SH-SY5Y (cell line): ENCODE data around the gene SLC2A8.

Experiments
- GATA2 ChIP-seq: IDR thresholded peaks from 2 replicates; pipeline ENCODE4 v1.6.1; 2011; ENCODE audit warnings: mild to moderate bottlenecking, low read depth, low read length
- GATA3 ChIP-seq: IDR thresholded peaks from 2 replicates; pipeline ENCODE4 v1.6.1; 2011; ENCODE audit warnings: low read depth, mild to moderate bottlenecking, low read length, moderate library complexity

The SLC2A8 gene

DNA sequence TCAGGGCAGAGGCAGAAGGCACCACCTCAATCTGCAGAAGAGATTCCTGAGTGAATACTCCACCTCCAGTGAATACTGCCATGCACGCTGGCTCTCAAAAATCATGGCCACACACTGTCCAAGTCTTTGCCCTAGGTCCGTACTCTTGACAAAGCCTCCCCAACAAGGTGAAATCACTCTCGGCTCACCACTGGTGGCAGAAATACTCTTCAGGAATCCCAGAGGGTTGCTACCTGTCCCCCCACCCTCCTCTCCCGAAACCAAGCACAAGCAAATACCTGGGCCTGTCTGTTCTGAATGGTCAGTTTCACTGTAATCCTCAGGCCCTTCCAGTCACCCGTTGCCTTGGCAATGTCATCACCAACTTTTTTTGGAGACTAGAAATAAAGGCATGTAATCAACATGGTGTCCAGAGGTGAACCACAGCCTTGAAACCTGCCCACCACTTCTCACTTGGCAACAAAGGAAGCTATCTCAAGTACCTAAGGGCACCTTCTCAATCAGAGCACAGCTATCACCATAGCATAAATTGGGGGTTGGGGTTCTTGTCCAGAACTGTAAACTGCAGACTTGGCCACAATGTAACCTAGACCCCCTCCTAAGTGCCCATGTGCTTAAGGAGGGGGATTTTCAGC is 52.5 kb downstream of the SLC2A8 start:
- no peak for TF ChIP-seq GATA3
- TF ChIP-seq GATA2: no peak

DNA sequence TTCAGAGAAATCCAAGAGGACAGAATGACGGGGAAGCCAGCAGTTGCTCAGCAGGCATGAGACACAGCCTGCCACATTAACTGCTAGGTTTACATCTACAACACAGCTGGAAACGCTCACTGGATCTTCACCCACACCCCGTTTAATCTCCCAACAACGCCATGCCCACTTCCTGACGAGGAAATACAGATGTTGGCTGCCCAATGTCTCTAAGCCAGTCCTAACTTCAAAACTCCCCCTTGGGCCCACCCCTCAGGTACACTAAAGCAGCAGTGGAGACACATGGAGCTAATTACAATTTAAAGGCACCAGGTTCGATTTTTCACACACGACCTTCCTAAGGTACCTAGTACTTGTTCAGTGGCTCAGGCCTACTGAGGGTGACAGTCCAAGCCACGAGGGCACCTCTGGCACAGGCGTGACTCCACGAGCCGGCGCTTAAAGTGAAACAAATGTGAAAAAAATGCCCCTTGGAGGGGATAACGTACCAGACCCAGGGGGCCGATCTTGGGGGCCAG is 53.3 kb downstream of the SLC2A8 start:
- TF ChIP-seq GATA2 (no peak), GATA3 (no peak)

DNA sequence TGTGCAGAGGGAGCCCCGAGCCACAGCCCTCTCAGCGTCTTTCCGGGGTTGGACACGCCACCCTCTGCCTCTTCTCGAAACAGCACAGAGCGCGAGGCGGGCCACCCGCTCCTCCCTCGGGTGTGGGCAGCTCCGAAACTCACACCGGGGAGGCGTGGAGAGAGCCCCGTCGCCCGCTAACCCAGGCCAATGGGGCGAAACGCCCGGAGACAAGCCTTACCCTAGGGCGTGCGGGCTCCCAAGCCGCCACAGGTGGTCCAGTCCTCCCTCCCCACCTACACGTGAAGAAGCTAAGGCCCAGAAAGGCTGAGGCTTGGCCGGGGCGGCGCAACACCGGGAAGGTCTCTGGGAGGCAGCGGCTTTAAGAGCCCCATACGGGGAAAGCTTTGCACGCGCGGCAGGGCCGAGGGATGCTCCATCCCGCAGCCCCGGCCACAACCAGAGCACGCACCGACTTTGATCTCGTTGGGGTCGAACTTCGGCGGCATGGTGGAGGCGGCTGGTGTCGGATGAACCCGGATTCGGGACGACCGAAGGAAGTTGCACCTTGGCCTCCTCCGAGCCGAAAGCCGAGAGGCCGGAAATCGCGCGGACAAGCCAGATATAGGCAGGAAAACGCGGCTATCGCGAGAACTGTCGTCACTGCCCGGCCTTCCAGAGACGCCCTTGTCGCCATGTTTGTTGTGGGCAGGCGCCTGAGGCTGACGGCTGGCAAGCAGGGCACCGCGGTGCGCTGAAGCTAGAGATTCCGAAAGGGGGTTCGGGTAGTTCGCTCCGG is 54.0 kb downstream of the SLC2A8 start, which contains the start of the genes LRSAM1 and RPL12:
Gene LRSAM1 (plus strand): TSS at position 681 of the 778 bp plus-strand sequence. CDS start 3,018 bp downstream, outside the sequence.
Gene RPL12 (minus strand): TSS at position 577 of the 778 bp plus-strand sequence. CDS start 89 bp downstream, at position 488.
- TF ChIP-seq GATA2 (no peak), GATA3 (no peak)

DNA sequence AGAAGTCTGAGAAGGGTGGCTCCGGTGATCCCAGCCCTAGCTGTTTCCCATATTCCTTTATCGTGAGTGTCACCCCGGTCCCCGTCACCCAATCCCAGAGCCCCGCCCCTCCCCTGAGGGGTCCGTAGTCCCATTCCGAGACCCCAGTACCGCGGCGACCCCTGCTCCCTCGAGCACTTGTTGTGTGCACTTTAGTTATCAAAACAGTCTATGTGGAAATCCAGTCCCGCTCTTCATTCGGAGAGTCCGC is 54.6 kb downstream of the SLC2A8 start:
- TF ChIP-seq GATA2 (no peak), GATA3 (no peak)

DNA sequence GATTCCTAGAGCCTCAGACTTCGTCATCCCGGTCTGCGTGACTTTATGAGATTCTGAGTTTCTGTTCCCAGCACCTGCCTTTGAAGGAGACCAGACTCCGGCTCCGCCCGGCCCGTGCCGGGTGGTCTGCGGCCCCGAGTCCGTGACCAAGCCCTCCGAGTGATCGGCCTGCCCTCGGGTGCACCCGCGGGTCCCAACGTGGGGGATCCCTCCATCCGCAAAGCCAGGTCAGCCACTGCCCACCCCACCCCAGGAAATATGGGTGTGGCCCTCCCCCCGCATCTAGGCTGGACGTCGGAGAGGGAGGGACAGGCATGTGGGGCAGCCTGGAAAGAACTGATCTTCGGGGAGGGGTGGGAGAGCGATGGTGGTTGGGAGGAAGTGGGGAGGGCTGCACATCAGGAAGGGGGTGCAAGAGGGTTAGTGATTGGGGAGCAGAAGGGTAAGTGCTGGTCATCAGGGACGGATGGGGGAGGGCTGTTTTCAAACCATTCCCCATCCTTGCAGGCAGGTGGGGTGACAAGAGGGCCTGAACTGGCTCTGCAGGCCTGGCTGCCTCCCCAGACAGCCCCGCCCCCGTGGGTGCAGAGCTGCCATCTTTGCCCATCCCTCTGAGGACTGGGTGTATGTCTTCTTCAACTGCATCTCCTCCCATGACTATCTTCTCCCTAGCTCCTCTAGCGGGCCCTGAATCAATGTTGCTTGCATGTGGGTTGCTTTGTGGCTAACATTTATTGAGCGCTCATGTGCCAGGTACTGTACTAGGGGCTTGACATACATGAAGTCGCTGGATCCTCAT is 55.1 kb downstream of the SLC2A8 start:
- TF ChIP-seq GATA2 (no peak), GATA3 (no peak)

DNA sequence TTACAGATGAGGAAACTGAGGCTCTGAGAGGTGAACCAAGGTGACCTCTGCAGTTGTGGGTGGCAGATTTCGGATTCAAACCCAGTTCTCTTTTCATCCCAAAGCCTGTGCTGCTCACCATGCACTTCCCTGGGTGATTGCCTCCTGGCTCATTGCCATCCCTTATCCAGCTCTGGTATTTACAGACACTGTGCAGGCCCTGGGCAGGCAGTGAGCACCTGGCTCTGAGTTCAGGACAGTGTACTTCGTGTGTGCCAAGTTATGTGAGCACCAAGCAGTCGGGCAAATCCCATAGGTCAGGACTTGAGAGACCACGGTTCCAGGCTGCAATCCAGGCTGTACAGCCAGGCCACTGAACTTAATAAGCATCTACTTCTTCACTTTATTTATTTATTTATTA is 55.7 kb downstream of the SLC2A8 start:
- TF ChIP-seq GATA3 (no peak), GATA2 (no peak)

DNA sequence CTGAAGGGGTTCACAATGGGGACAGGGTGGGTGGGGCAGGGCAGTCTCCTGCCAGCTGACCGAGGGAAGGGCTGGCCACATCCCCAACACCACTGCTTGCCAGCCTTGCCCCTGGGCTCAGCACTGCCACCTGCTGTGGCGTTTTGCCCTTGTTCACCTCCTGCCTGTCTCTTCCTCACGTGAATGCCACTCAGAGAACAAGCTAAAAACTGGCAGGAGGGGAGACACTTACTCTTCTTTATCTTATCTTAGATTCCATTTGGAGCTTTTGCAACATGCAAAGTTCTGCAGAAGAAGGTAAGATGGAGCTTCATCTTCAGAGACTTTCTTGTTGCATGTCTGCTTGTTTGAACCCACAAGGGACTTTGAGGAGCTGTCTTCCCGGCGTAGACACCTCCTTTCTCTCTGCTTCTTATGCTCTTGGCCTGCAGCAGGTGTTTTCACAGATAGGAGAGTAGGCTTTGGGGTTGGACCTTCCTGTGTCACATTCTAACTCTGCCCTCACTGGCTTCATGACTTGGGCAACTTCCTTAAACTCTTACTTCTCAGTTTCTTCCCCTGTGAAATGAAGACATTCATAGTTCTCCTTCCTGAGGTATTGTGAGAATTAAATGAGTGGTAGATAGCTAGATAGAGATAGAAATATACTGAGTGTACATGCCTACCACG is 58.5 kb downstream of the SLC2A8 start:
- TF ChIP-seq GATA3: no peak

DNA sequence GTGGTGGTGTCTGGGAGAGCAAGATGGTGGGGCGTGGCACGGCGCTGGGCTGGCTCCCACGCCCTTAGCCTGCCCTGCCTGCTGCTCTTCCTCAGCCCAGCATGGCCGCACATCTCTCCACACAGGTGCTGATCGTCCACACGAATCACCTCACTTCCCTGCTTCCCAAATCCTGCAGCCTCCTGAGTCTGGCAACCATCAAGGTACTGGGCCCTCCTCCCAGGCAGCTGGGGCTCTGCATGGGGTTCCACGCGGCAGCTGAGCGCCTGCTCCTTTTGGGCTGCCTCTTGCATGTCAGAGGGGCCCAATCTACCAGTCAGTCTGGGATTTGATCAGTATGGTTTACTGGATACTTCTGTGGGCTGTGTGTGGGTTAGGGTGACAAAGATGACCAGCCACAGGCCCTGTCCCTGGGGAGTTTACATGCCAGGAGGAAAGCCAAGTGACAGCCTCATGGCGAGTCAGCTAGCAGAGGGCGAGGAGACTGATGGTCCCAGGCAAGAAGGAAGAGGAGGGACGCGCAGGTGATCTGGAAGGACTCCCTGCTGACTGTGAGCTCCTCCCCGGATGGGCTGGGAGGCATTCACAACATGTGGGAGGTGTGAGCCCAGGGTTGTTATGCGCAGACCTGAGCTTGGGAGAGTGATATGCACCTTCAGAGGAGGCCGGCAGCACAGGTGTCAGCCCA is 60.4 kb downstream of the SLC2A8 start:
- TF ChIP-seq GATA2: no peak
- TF ChIP-seq GATA3: no peak
